Body of pancreas (tissue), 4 donors: Measurements from ENCODE around the gene RWDD4.

Experiments used
- CTCF ChIP-seq, 7 experiments: fragments of 450-650 bp in 4 of 7; fragments of 200-600 bp in 3 of 7; sonication (generic) in 3 of 7; IDR thresholded peaks; one replicate each; pipeline ENCODE4 v1.5.1; 2016 to 2019; ENCODE audit warnings: antibody characterized with exemption in 7 of 7
- POLR2A ChIP-seq, 3 donors: fragments of 450-650 bp; IDR thresholded peaks; one replicate each; pipeline ENCODE4 v1.6.1; 2016; ENCODE audit warnings: antibody characterized with exemption in 3 of 3, mild to moderate bottlenecking in 2 of 3

DNA sequence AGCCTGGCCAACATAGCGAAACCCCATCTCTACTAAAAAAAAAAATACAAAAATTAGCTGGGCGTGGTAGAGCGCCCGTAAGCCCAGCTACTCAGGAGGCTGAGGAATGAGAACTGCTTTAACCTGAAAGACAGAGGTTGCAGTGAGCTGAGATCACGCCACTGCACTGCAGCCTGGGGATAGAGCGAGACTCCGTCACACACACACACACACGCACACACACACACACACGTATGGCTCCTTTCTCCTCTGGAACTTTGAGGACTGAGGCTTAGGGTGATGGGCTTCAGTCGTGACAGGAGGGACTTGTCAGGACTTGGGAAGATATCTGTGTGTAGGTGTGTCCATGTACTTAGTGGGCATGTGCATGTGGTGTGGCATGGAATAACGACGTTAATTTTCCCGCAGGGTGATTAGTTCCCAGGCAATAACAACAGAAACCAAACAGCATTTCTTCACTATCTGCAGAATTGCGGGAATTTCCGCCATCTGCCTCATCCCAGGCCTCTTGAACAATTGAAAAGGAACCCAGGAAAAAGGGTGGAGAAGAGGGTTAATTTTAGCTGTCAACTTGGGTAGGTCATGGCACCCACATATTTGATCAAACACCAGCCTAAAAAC is 47.7 kb downstream of the RWDD4 start:
- TF ChIP-seq CTCF (IDR thresholded peaks at IDR 0.05) (no peak), POLR2A (IDR thresholded peaks at IDR 0.05) (no peak)
